Activated CD8-positive, alpha-beta T cell treated with anti-CD3 and anti-CD28 coated beads for 36 hours (primary cell): ENCODE results near the gene CRTC1. TPM values are rescaled to one million over a fixed set of nuclear protein-coding genes. Genes with fewer than 3 reads are reported as not detected.

Experiments
- ATAC-seq: fragments of 200-7000 bp; cut with Tn5 transposase; one replicate; pipeline ENCODE4 v1.10.0; 2021; ENCODE audit warnings: mild to moderate bottlenecking, moderate library complexity
- CTCF ChIA-PET: fragments of 350-600 bp; sonication (Branson Sonifier 250); formaldehyde crosslinking; loops from one replicate; lab custom pipeline; 2021; ENCODE audit warnings: antibody characterized with exemption; lab: Charles Lee
- POLR2A ChIA-PET: fragments of 350-600 bp; sonication (Branson Sonifier 250); formaldehyde crosslinking; loops from one replicate; lab custom pipeline; 2021; ENCODE audit warnings: antibody characterized with exemption; lab: Charles Lee
- DNase-seq: peaks from one replicate; pipeline ENCODE4 v3.0.0-alpha.2; 2020
- H3K27ac Mint-ChIP-seq: one replicate; pipeline ENCODE4 v1.8.0; 2021; ENCODE audit warnings: mild to moderate bottlenecking, mixed read lengths
- H3K27me3 Mint-ChIP-seq: one replicate; pipeline ENCODE4 v1.8.0; 2021; ENCODE audit warnings: mixed read lengths
- H3K36me3 Mint-ChIP-seq: one replicate; pipeline ENCODE4 v1.8.0; 2021; ENCODE audit warnings: low read depth, mixed read lengths
- H3K4me1 Mint-ChIP-seq: one replicate; pipeline ENCODE4 v1.8.0; 2021; ENCODE audit warnings: low read depth, mixed read lengths
- H3K4me3 Mint-ChIP-seq: one replicate; pipeline ENCODE4 v1.8.0; 2021; ENCODE audit warnings: mild to moderate bottlenecking, moderate library complexity, mixed read lengths
- H3K9me3 Mint-ChIP-seq: one replicate; pipeline ENCODE4 v1.8.0; 2021; ENCODE audit warnings: mixed read lengths
- intact Hi-C: fragments of 100-400 bp; cut with micrococcal nuclease; formaldehyde crosslinking; loops from one replicate; pipeline ENCODE4 v1.10.0; 2022
- total RNA-seq, 2 experiments: library from RNA; stranded (reverse); gene quantifications; one replicate each; pipeline ENCODE4 v1.2.3, GENCODE V29; 2021
- TF ChIP-seq, protein P1 (sequence below): fragments of 200-600 bp; IDR thresholded peaks from one replicate; pipeline ENCODE4 v1.8.0; 2022; ENCODE audit warnings: antibody characterized with exemption, mild to moderate bottlenecking

CRTC1 gene
- total RNA-seq, 2 experiments from 2014 or later, result 4.4 to 4.5 TPM

DNA sequence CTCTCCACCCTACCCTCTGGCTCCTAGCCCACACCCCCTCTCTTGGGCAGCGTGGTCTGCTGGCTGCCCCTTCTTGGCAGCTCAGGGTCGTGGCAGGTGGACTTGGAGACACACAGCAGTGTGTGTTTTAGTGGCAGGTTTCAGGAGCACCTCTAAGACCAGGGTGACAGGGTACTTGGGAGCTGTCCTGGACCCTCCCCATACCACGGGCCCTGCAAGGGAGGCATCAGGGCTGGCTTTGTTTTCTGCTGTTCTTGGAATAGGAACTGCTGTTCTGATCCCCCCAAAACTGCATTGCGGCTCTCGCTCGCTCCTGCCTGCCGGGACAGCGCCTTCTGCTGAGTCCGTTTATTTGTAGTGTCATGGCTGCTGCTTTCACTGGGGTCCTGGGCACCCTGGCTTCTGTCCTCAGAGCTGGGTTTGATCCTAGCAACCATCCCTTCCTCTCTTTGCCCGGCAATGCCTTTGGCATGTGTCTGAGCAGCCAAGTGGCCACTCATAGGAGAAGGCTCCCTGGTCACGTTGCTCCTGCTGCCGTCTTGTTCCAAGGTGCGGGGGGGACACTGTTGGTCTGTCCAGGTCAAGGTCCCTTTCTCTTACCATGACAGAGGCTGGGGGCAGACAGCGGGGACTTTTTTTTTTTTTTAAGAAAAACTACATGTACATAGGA, 95.5 kb downstream of the CRTC1 start:
- no peaks in the 10 kb centered on the region for H3K9me3 Mint-ChIP-seq
- no peak overlapping the region for H3K27ac Mint-ChIP-seq
- no peaks in the 10 kb centered on the region for H3K27me3 Mint-ChIP-seq
- intact Hi-C loops, result no loop called here
- ChIA-PET POLR2A (no interaction called here), CTCF (no interaction called here)
- H3K4me1 Mint-ChIP-seq, result peaks cover 4% of the 10 kb centered on the region
- H3K4me3 Mint-ChIP-seq, result no peak overlapping the region
- ATAC-seq (no peak), DNase-seq (no peak)
- no peaks in the 10 kb centered on the region for H3K36me3 Mint-ChIP-seq
- TF ChIP-seq, protein P1, sequence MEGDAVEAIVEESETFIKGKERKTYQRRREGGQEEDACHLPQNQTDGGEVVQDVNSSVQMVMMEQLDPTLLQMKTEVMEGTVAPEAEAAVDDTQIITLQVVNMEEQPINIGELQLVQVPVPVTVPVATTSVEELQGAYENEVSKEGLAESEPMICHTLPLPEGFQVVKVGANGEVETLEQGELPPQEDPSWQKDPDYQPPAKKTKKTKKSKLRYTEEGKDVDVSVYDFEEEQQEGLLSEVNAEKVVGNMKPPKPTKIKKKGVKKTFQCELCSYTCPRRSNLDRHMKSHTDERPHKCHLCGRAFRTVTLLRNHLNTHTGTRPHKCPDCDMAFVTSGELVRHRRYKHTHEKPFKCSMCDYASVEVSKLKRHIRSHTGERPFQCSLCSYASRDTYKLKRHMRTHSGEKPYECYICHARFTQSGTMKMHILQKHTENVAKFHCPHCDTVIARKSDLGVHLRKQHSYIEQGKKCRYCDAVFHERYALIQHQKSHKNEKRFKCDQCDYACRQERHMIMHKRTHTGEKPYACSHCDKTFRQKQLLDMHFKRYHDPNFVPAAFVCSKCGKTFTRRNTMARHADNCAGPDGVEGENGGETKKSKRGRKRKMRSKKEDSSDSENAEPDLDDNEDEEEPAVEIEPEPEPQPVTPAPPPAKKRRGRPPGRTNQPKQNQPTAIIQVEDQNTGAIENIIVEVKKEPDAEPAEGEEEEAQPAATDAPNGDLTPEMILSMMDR, result no peak

- ATAC-seq (no peak), DNase-seq (no peak)
- TF ChIP-seq, protein P1, result no peak
- H3K27me3 Mint-ChIP-seq, result peaks cover 3% of the 10 kb centered on the region
- ChIA-PET POLR2A (interaction anchor here (0.8 kb wide), 1 partner anchor 53 kb away, joined by 3 read pairs; no protein-coding TSS in a partner anchor), CTCF (interaction anchor here (1.0 kb wide), 1 partner anchor 52 kb away, joined by 3 read pairs; the partner anchor contains the start of gene UPF1)
- intact Hi-C loops, result no loop called here
- H3K9me3 Mint-ChIP-seq, result no peaks in the 10 kb centered on the region
- H3K4me3 Mint-ChIP-seq, result no peak overlapping the region
- H3K36me3 Mint-ChIP-seq, result no peaks in the 10 kb centered on the region
- H3K4me1 Mint-ChIP-seq, result peaks cover 4% of the 10 kb centered on the region
- H3K27ac Mint-ChIP-seq, result no peak overlapping the region
Observed at GRCh38 chr19:18780081-18780480, 96.6 kb downstream of the CRTC1 start.

DNA sequence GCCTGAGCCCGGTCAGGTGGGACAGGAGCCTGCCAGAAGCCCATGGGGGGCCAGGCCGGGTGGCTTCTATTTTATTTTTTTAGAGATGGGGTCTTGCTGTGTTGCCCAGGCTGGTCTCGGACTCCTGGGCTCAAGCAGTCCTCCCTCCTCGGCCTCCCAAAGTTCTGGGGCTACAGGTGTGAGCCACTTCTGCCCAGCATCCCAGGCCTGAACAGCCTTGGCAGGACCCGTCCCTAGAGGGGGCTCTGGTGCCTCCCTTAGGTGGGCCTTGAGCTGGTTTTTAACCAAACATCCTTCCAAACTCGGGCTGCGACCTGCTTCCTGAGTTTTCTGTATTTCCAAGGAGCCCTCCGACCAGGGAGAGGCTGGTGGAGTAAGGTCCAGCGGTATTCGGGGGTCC, 97.2 kb downstream of the CRTC1 start:
- Mint-ChIP-seq H3K4me3 (no peak overlapping the region), H3K9me3 (no peaks in the 10 kb centered on the region), H3K4me1 (peaks cover 8% of the 10 kb centered on the region), H3K27ac (no peak overlapping the region), H3K36me3 (no peaks in the 10 kb centered on the region), H3K27me3 (peaks cover 7% of the 10 kb centered on the region)
- intact Hi-C loops, result no loop called here
- ATAC-seq (no peak), DNase-seq (peak; percentile 21)
- POLR2A ChIA-PET, result interaction anchor here (0.8 to 1.2 kb wide), 2 partner anchors 52 to 139 kb away, joined by 3 read pairs; partner anchors contain the start of genes COPE and DDX49
- TF ChIP-seq, protein P1, result no peak
- CTCF ChIA-PET, result interaction anchor here (1.0 kb wide), 1 partner anchor 51 kb away, joined by 3 read pairs; the partner anchor contains the start of gene UPF1

GRCh38 chr19:18781047-18781600, 97.6 kb downstream of the CRTC1 start:
- H3K36me3 Mint-ChIP-seq, result no peaks in the 10 kb centered on the region
- CTCF ChIA-PET, result interaction anchor here (1.0 kb wide), 1 partner anchor 51 kb away, joined by 3 read pairs; the partner anchor contains the start of gene UPF1

More at GRCh38 chr19:18781047-18781600, 97.6 kb downstream of the CRTC1 start:
- intact Hi-C loops, result no loop called here
- Mint-ChIP-seq H3K27ac (no peak overlapping the region), H3K4me3 (no peak overlapping the region), H3K27me3 (peaks cover 11% of the 10 kb centered on the region), H3K4me1 (peaks cover 11% of the 10 kb centered on the region), H3K9me3 (no peaks in the 10 kb centered on the region)
- TF ChIP-seq, protein P1, result no peak
- POLR2A ChIA-PET, result interaction anchor here (1.2 kb wide), 1 partner anchor 138 kb away, joined by 3 read pairs; the partner anchor contains the start of genes COPE and DDX49
- DNase-seq (no peak), ATAC-seq (no peak)
